DND-41 (cell line): ENCODE data around the gene PSD4.
A peak's percentile ranks its signal among the peaks of the same experiment; 100 is the strongest.

ENCODE experiments used
- ATAC-seq: fragments of 200-7000 bp; cut with Tn5 transposase; 3 replicates; pipeline ENCODE4 v1.9.1; 2021; ENCODE audit warnings: low read depth; ENCODE audit not compliant: insufficient read depth
- DNase-seq: peaks from one replicate; pipeline ENCODE4 v3.0.0-alpha.2; 2020
- H2AFZ ChIP-seq: 2 replicates; pipeline ENCODE4 v1.6.0; 2012; ENCODE audit warnings: low read depth, low read length
- H3K27ac ChIP-seq: 2 replicates; pipeline ENCODE4 v1.5.1; 2012; ENCODE audit warnings: low read length, inconsistent platforms
- H3K27me3 ChIP-seq: fragments of 200-600 bp; sonication (generic); 2 replicates; pipeline ENCODE4 v1.6.0; 2012; ENCODE audit warnings: low read length, mild to moderate bottlenecking, inconsistent platforms; ENCODE audit not compliant: insufficient read depth, poor library complexity
- H3K36me3 ChIP-seq: 2 replicates; pipeline ENCODE4 v1.5.1; 2012; ENCODE audit warnings: low read length, inconsistent platforms; ENCODE audit not compliant: insufficient read depth
- H3K4me1 ChIP-seq: 2 replicates; pipeline ENCODE4 v1.5.1; 2012; ENCODE audit warnings: mild to moderate bottlenecking, low read length; ENCODE audit not compliant: insufficient read depth
- H3K4me2 ChIP-seq: 2 replicates; pipeline ENCODE4 v1.6.0; 2012; ENCODE audit warnings: mild to moderate bottlenecking, moderate library complexity, low read length, inconsistent platforms; ENCODE audit not compliant: insufficient read depth
- H3K4me3 ChIP-seq, 2 experiments: fragments of 200-600 bp in 1 of 2; shearing (Covaris generic) in 1 of 2; 2 replicates each; pipeline ENCODE4 v1.5.1; 2012 to 2016; ENCODE audit warnings: inconsistent platforms in 2 of 2, low read length in 2 of 2, mild to moderate bottlenecking in 2 of 2, low read depth in 1 of 2, moderate library complexity in 1 of 2
- H3K79me2 ChIP-seq: 2 replicates; pipeline ENCODE4 v1.6.0; 2012; ENCODE audit warnings: low read length, inconsistent platforms; ENCODE audit not compliant: insufficient read depth
- H3K9ac ChIP-seq: 2 replicates; pipeline ENCODE4 v1.6.0; 2012; ENCODE audit warnings: low read depth, mild to moderate bottlenecking, inconsistent platforms, low read length, moderate library complexity
- H3K9me3 ChIP-seq: 2 replicates; pipeline ENCODE4 v1.5.1; 2012; ENCODE audit warnings: low read length, moderate library complexity, mild to moderate bottlenecking, inconsistent platforms; ENCODE audit not compliant: insufficient read depth, severe bottlenecking
- H4K20me1 ChIP-seq: 2 replicates; pipeline ENCODE4 v1.6.0; 2012; ENCODE audit warnings: low read length; ENCODE audit not compliant: insufficient read depth
- EZH2 ChIP-seq: IDR thresholded peaks from 3 replicates; pipeline ENCODE4 v1.6.1; 2012; ENCODE audit warnings: borderline replicate concordance, low read depth, mild to moderate bottlenecking, moderate library complexity, low read length, inconsistent platforms; ENCODE audit not compliant: severe bottlenecking
- TF ChIP-seq, protein P1 (sequence below): IDR thresholded peaks from 2 replicates; pipeline ENCODE4 v1.5.1; 2012; ENCODE audit warnings: borderline replicate concordance, low read length, moderate library complexity, mild to moderate bottlenecking; ENCODE audit not compliant: poor library complexity, severe bottlenecking; ENCODE audit errors: extremely low read depth

Gene PSD4

GRCh38 chr2:113202305-113203216 is 28.8 kb downstream of the PSD4 start:
- H3K9ac ChIP-seq = no peak overlapping the region
- no peak overlapping the region for H3K4me2 ChIP-seq
- H4K20me1 ChIP-seq = peaks cover 30% of the 10 kb centered on the region
- ATAC-seq (no peak), DNase-seq (no peak)
- no peaks in the 10 kb centered on the region for H3K9me3 ChIP-seq
- no peak overlapping the region for H3K27ac ChIP-seq
- H3K36me3 ChIP-seq = peaks cover 56% of the 10 kb centered on the region
- TF ChIP-seq EZH2 = no peak
- TF ChIP-seq, protein P1, sequence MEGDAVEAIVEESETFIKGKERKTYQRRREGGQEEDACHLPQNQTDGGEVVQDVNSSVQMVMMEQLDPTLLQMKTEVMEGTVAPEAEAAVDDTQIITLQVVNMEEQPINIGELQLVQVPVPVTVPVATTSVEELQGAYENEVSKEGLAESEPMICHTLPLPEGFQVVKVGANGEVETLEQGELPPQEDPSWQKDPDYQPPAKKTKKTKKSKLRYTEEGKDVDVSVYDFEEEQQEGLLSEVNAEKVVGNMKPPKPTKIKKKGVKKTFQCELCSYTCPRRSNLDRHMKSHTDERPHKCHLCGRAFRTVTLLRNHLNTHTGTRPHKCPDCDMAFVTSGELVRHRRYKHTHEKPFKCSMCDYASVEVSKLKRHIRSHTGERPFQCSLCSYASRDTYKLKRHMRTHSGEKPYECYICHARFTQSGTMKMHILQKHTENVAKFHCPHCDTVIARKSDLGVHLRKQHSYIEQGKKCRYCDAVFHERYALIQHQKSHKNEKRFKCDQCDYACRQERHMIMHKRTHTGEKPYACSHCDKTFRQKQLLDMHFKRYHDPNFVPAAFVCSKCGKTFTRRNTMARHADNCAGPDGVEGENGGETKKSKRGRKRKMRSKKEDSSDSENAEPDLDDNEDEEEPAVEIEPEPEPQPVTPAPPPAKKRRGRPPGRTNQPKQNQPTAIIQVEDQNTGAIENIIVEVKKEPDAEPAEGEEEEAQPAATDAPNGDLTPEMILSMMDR = no peak
- H3K79me2 ChIP-seq = no peaks in the 10 kb centered on the region
- no peak overlapping the region for H2AFZ ChIP-seq
- H3K4me3 ChIP-seq = no peak overlapping the region
- no peaks in the 10 kb centered on the region for H3K4me1 ChIP-seq
- no peaks in the 10 kb centered on the region for H3K27me3 ChIP-seq

- ATAC-seq (no peak), DNase-seq (no peak)
- Histone ChIP-seq H3K9me3 (no peaks in the 10 kb centered on the region), H4K20me1 (peaks cover 30% of the 10 kb centered on the region), H3K79me2 (no peaks in the 10 kb centered on the region), H3K27ac (no peak overlapping the region), H3K27me3 (no peaks in the 10 kb centered on the region), H3K4me3 (no peak overlapping the region), H2AFZ (no peak overlapping the region), H3K4me1 (no peaks in the 10 kb centered on the region), H3K4me2 (no peak overlapping the region), H3K36me3 (peaks cover 50% of the 10 kb centered on the region), H3K9ac (no peak overlapping the region)
- TF ChIP-seq EZH2 = no peak
- TF ChIP-seq, protein P1 = no peak
Observed at GRCh38 chr2:113203217-113203530, 29.4 kb downstream of the PSD4 start.

- no peak overlapping the region for H3K27ac ChIP-seq
- no peaks in the 10 kb centered on the region for H3K9me3 ChIP-seq
- no peak overlapping the region for H2AFZ ChIP-seq
- no peak overlapping the region for H3K9ac ChIP-seq
- TF ChIP-seq, protein P1 = peak; percentile 95
- no peak for TF ChIP-seq EZH2
- H3K27me3 ChIP-seq = no peaks in the 10 kb centered on the region
- peaks cover 41% of the 10 kb centered on the region for H3K36me3 ChIP-seq
- DNase-seq = peak; percentile 79
- peaks cover 30% of the 10 kb centered on the region for H4K20me1 ChIP-seq
- no peak overlapping the region for H3K4me2 ChIP-seq
- H3K79me2 ChIP-seq = no peaks in the 10 kb centered on the region
- ATAC-seq = peak; percentile 91
- H3K4me1 ChIP-seq = no peaks in the 10 kb centered on the region
- H3K4me3 ChIP-seq = no peak overlapping the region
Observed at GRCh38 chr2:113203901-113204519, 30.2 kb downstream of the PSD4 start.
